A673 (cell line): ENCODE measurements around the gene OR6C65. TPM values are rescaled to one million over a fixed set of nuclear protein-coding genes. Genes with fewer than 3 reads are reported as not detected.
"Not testable (repeated sequence)": the region's sequence is repeated elsewhere in the genome, so short reads cannot be mapped to it uniquely, and the experiment has no call there.

Source experiments
- BruUV-seq: library from RNA; stranded (reverse); fragments of 400-500 nt; replicated peaks from 2 replicates; lab custom pipeline; 2021; lab: Mats Ljungman, UMichigan
- CTCF ChIA-PET: fragments of 300-600 bp; sonication (Branson Sonifier 250); formaldehyde crosslinking; loops from one replicate; lab custom pipeline; 2022; ENCODE audit warnings: antibody characterized with exemption; lab: Charles Lee
- POLR2A ChIA-PET: fragments of 300-600 bp; sonication (Branson Sonifier 250); formaldehyde crosslinking; loops from one replicate; lab custom pipeline; 2022; ENCODE audit warnings: antibody characterized with exemption; ENCODE audit not compliant: low non-redundant PET; lab: Charles Lee
- DNase-seq: peaks from one replicate; pipeline ENCODE4 v3.0.0-alpha.2; 2015; ENCODE audit warnings: low spot score
- H3K27ac ChIP-seq: fragments of 200-600 bp; sonication (generic); 2 replicates; pipeline ENCODE4 v1.5.1; 2016; ENCODE audit warnings: mixed run types, low read depth, mild to moderate bottlenecking, mixed read lengths, antibody characterized with exemption, low read length; ENCODE audit not compliant: poor library complexity, severe bottlenecking
- H3K27me3 ChIP-seq: fragments of 200-600 bp; sonication (generic); replicated peaks from 2 replicates; pipeline ENCODE4 v1.6.1; 2017; ENCODE audit warnings: mixed run types, low read depth, mild to moderate bottlenecking, mixed read lengths, antibody characterized with exemption, low read length; ENCODE audit not compliant: insufficient read depth, poor library complexity
- H3K36me3 ChIP-seq: fragments of 200-600 bp; sonication (generic); 2 replicates; pipeline ENCODE4 v1.6.1; 2016; ENCODE audit warnings: mixed run types, mild to moderate bottlenecking, mixed read lengths, antibody characterized with exemption, low read length; ENCODE audit not compliant: insufficient read depth, poor library complexity, severe bottlenecking
- H3K4me1 ChIP-seq: fragments of 200-600 bp; sonication (generic); 2 replicates; pipeline ENCODE4 v1.6.1; 2017; ENCODE audit warnings: mixed run types, mild to moderate bottlenecking, mixed read lengths, antibody characterized with exemption, low read length; ENCODE audit not compliant: insufficient read depth, poor library complexity, severe bottlenecking
- H3K4me3 ChIP-seq: fragments of 200-600 bp; sonication (generic); 2 replicates; pipeline ENCODE4 v1.5.1; 2016; ENCODE audit warnings: low read depth, mixed run types, mild to moderate bottlenecking, mixed read lengths, low read length; ENCODE audit not compliant: poor library complexity, severe bottlenecking
- H3K9me3 ChIP-seq: fragments of 200-600 bp; sonication (generic); 2 replicates; pipeline ENCODE4 v1.6.1; 2016; ENCODE audit warnings: mixed run types, low read depth, mild to moderate bottlenecking, mixed read lengths, antibody characterized with exemption, low read length; ENCODE audit not compliant: poor library complexity, severe bottlenecking
- CTCF ChIP-seq: fragments of 300-800, 200-600 bp; sonication (generic); conservative IDR thresholded peaks from 2 replicates; pipeline ENCODE4 v1.5.1; 2017; ENCODE audit warnings: low read depth, mild to moderate bottlenecking, antibody characterized with exemption, low read length, moderate library complexity, mixed read lengths
- EZH2 ChIP-seq: fragments of 200-600 bp; sonication (generic); IDR thresholded peaks from 2 replicates; pipeline ENCODE4 v1.6.1; 2017; ENCODE audit warnings: borderline replicate concordance, low read depth, mild to moderate bottlenecking, mixed read lengths, antibody characterized with exemption, low read length; ENCODE audit not compliant: poor library complexity, severe bottlenecking
- intact Hi-C: fragments of 100-400 bp; cut with micrococcal nuclease; formaldehyde crosslinking; loops from one replicate; pipeline ENCODE4 v1.10.0; 2022; ENCODE audit not compliant: unreplicated experiment
- total RNA-seq: library from RNA; stranded (reverse); gene quantifications from 2 replicates; pipeline ENCODE4 v1.2.3, GENCODE V29; 2021

Gene OR6C65
- total RNA-seq, 1 experiment from 2014 or later: not detected

GRCh38 chr12:55396326-55396725, 4.0 kb upstream of the OR6C65 start:
- Histone ChIP-seq H3K4me3 (no peak overlapping the region), H3K36me3 (no peaks in the 10 kb centered on the region), H3K4me1 (no peaks in the 10 kb centered on the region), H3K27ac (no peak overlapping the region), H3K27me3 (peaks cover 46% of the 10 kb centered on the region), H3K9me3 (no peaks in the 10 kb centered on the region)
- CTCF ChIA-PET: no interaction called here
- no peak for DNase-seq
- no TSS peak for BruUV-seq
- POLR2A ChIA-PET: no interaction called here
- TF ChIP-seq EZH2: no peak
- no peak for TF ChIP-seq CTCF
- intact Hi-C loops: no loop called here

GRCh38 chr12:55407866-55408265, 7.5 kb downstream of the OR6C65 start:
- no TSS peak for BruUV-seq
- Histone ChIP-seq H3K4me3 (no peak overlapping the region), H3K27ac (no peak overlapping the region), H3K36me3 (no peaks in the 10 kb centered on the region), H3K4me1 (no peaks in the 10 kb centered on the region), H3K9me3 (no peaks in the 10 kb centered on the region), H3K27me3 (no peaks in the 10 kb centered on the region)
- DNase-seq: no peak
- CTCF ChIA-PET: no interaction called here
- TF ChIP-seq EZH2 (no peak), CTCF (no peak)
- intact Hi-C loops: no loop called here
- POLR2A ChIA-PET: no interaction called here

DNA sequence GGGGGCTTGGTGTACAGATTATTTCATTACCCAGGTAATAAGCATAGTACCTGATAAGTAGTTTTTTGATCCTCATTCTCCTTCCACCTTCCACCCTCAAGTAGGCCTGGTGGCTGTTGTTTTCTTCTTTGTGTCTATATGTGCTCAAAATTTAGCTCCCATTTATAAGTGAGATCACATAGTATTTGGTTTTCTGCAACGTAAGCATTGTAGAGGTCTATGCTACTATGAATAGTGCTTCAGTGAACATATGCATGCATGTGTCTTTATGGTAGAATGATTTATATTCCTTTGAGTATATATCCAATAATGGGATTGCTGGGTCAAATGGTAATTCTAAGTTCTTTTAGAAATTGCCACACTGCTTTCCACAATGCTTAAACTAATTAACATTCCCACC, 8.8 kb downstream of the OR6C65 start:
- POLR2A ChIA-PET, H3K4me3 ChIP-seq, intact Hi-C loops, DNase-seq, H3K27ac ChIP-seq, H3K36me3 ChIP-seq, BruUV-seq, H3K9me3 ChIP-seq, CTCF ChIA-PET, H3K4me1 ChIP-seq, H3K27me3 ChIP-seq: not testable (repeated sequence)

DNA sequence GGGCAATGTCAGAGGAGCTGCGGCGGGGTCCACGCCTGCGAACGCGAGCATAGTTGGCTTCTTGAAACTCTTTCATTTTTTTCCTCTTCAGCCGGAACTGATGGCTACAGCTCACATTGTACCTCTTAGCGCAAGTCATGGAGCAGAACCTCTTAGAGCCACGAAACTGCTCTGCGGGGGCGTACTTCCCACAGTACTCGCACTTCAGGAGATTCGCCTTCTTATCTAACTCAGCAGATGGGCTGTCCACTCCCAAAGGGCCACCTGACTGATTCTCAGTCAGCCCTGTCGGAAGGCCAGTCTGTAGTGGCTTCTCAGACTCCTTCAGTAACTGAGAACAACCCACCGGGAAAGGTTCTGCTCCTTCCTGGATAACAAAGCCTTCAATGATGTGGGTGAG, 11.8 kb downstream of the OR6C65 start:
- BruUV-seq, H3K9me3 ChIP-seq, intact Hi-C loops, H3K27ac ChIP-seq, DNase-seq, H3K4me3 ChIP-seq, H3K4me1 ChIP-seq, CTCF ChIA-PET, H3K36me3 ChIP-seq, POLR2A ChIA-PET: not testable (repeated sequence)
- peaks cover 21% of the 10 kb centered on the region for H3K27me3 ChIP-seq

- H3K4me3 ChIP-seq, H3K9me3 ChIP-seq, POLR2A ChIA-PET, H3K4me1 ChIP-seq, H3K27ac ChIP-seq, intact Hi-C loops, DNase-seq, BruUV-seq, H3K36me3 ChIP-seq, CTCF ChIA-PET: not testable (repeated sequence)
- peaks cover 28% of the 10 kb centered on the region for H3K27me3 ChIP-seq
Observed at GRCh38 chr12:55413498-55414388, 13.4 kb downstream of the OR6C65 start.

DNA sequence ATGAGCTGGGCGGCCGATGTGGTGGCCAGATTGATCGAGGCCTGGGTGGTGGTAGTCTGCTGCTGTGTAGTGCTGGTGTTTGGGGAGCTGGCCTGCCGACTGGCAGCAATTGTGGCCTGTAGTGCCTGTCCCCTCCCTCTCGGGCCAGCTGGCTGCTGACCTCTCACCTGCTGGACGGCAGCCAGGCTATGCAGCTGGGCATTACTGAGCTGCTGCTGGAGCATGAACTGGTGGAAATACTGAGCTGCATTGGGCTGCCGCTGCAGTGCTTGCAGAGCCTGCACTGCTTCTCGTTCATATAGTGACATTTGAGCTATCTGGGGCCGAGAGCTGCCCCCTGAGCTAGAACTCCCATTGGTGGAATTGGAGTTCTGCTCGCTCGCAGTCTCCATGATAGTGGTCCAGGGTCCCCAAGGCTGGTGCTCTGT, 14.1 kb downstream of the OR6C65 start:
- POLR2A ChIA-PET, CTCF ChIA-PET, H3K4me3 ChIP-seq, H3K9me3 ChIP-seq, BruUV-seq, H3K27ac ChIP-seq, intact Hi-C loops, DNase-seq, H3K4me1 ChIP-seq, H3K36me3 ChIP-seq: not testable (repeated sequence)
- H3K27me3 ChIP-seq: peaks cover 28% of the 10 kb centered on the region
